Measurements from ENCODE around the gene CELF6.

CELF6 gene

DNA sequence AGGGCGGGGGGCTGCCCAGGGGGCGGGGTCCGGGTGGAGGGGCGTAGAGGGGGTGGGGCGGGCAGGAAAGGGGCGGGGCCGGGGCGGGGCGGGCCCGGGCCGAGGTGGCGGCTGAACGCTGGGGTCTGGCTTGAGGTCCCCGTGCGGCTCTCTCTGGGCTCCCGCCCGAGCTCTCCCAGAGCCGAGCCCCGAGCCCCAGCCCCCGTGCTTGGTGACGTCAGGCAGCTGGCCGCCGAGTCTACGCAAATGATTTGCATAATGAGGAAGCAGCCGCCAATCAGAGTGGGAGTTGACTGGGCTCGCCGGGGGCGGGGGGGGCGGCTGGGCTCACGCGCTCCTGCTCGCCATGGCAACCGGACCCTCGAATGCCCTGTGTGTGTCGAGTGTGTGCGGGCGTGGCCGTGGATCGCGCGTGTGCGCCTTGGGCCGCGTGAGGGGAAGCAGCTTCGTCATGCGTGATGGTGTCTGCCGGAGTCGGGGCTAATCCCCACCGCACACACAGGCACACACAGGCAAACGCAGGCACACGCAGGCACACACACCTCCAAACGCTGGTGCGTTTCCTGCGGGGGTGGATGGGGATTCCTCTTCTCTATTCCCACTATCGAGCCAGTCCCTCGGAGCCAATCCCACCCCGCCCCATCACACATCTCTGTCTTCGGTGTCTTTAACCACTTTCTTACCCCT, at the start of gene CELF6:
CELF6 (minus strand) TSS at position 173 of the 687 bp plus-strand sequence. CDS start 283 bp downstream, outside the sequence.
- DNase-seq: peak; percentile 87

- no peak for DNase-seq
These were observed 48.9 kb upstream of the CELF6 start for GRCh38 chr15:72368899-72369298.

DNA sequence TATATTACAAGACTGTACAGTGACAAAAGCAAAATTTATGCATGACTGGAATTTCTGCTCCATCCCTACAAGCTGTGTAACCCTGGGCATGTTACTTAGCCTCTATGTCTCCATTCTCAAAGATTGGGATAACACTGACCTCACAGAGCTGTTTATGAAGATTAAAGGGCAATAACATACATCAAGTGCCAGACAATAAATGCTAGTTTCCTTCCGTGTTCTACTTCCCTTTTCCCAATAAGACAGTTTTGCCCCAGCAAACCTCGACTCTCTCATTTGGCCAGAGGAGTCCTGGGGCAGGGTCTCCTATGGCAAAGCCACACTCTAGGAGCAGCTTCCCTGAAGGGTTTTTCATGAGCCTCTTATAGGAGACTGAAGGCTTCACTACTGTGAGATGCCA, 48.4 kb upstream of the CELF6 start:
- DNase-seq: no peak

DNA sequence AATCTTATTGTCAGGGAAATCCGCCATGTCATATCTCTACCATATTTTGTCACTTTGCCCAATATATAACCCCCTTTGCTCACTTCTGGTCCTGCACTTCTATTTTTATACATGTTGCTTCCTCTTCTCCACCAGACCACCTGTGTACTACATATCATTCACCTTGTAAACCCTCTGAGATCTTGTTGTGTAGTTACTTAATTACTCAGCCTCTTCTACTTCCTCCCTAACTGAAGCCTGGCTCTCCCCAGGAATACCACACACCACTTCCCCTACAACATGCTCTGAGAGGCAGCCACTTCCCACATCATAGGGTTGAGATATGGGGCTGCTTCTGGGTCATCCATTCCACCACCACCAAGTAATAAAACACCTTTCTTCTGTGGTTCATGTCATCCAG, 45.9 kb upstream of the CELF6 start:
- no peak for DNase-seq

GRCh38 chr15:72361176-72361575, 41.2 kb upstream of the CELF6 start:
- DNase-seq: no peak

GRCh38 chr15:72358650-72359171, 38.8 kb upstream of the CELF6 start:
- no peak for DNase-seq

DNA sequence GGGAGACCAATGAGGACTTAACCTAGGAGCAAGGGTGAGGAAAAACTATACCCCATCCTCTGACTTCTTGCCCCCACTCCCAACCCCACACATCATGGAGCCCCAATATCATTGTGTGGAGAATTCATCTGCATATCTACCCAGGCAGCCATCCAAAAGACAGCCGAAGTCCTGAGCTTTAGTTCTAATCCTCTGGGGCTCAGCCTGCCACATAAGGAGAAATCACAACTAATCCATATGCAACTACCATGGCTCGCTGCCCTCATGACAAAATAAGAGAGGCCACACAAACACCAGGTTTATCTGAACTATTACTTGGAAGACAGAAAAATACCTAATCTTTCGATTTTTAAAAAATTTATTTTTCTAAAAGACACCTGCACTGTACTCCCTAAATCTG, 38.2 kb upstream of the CELF6 start:
- DNase-seq: no peak

DNA sequence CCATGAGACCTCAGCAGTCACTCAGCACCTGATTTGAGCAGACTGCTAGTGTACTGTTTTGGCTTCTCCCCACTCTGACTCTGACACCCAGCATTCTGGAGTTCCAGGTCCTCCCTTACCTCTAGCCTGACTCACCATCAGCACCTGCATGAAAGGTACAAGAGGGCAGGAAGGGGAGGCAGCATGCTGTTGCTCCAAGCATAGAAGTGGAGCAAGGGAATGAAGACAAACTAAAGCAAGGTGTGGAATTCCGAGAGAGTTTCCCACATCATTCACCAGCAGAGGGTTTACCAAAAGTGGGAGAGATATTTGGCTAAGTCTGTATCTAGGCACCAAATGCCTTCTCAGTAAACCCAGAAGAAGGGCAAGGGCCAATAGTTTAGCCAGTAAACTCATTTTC, 34.5 kb upstream of the CELF6 start:
- no peak for DNase-seq

DNA sequence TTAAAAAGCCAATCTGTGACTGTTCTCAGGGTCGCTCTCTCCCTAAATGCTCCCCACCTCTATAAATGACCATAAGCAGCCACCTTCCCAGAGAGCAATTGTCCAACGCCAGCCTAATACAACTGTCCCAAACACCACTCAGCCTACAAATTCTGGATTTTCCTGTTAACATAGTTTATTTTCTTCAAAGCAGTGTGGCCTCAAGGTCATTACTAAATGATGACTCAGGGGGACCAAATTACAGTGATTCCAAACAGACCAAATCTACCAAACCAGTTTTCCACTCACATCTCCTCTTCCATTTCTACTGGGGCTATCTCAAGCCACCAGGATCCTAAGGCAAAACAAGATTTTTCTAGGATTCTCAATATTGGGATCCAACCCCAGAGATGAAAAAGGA, 33.3 kb upstream of the CELF6 start:
- DNase-seq: no peak

DNA sequence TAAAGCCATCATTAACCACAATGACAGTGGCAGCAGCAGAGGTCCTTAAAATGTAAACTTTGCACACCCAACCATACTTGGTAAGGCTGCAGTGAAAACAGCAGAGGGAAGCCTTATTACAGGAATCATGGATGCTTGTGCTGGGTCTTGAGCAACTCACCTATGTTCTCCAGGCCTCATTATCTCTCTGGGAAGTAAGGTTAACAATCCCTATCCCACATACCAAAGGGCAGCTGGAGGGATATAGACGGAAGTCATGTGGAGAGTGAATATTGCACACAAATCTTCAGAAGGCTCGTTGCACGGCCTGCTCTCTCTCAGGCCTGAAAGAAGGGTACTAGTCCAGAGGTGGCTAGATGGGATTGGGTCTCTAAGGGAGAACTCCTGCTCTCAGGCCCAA, 25.8 kb upstream of the CELF6 start:
- no peak for DNase-seq

DNA sequence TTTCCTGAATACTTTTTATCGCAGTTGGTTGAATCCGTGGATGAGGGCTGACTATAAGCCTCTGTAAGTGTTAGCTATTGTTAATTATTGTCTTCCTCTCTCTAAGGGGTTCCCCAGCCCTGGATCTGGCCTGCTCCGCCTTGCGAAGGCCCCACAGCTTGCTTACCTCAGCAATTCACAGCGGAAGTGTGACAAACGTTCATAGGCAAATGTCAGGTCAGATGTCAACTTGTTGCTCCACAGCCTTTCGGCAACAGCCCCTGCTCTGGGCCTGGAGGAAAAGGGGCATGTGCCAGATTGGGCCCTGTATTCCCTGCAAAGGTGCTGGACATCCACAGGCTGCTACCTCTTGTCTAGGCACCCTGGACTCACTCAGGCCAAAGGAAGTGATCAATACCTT, 25.3 kb upstream of the CELF6 start:
- DNase-seq: no peak

DNA sequence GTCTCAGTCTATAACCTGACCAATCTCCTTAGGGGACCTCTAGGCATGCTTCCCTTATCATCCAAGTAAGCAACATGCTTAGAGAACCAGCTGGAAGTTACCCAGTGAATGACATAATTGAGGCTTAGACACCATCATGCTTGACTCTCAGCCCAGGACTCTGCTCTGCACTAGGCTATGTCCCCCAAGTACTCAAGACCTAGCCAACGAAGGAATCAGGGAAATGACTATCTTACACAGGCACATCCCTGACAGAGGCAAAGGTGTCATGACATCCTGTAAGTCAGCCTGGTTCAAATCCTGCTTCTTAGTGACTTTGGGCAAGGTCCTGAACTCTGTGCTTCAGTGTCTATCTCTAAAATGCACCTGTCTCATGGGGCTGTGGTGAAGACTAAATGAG, 24.6 kb upstream of the CELF6 start:
- no peak for DNase-seq

- no peak for DNase-seq
These were observed 22.4 kb upstream of the CELF6 start for GRCh38 chr15:72342385-72342784.

DNA sequence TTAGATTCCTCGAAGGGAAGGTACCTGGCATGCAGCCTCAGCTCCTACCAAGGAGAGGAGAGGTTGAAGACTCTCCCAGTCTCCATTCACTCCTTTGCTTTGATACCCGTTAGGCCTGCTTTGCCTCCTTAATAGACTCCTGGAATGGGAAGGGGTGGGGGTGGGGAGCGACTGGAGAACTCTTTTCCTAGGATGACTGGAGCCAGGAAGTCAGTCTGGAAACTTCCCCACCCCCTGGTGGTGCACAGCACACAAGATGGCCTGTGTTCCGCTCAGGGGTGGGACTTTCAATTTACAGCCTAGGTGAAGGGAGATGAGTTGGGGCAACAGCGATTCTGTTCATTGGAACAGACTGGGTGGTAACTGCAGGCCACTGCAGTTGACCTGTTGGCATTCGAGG, 21.4 kb upstream of the CELF6 start:
- no peak for DNase-seq

DNA sequence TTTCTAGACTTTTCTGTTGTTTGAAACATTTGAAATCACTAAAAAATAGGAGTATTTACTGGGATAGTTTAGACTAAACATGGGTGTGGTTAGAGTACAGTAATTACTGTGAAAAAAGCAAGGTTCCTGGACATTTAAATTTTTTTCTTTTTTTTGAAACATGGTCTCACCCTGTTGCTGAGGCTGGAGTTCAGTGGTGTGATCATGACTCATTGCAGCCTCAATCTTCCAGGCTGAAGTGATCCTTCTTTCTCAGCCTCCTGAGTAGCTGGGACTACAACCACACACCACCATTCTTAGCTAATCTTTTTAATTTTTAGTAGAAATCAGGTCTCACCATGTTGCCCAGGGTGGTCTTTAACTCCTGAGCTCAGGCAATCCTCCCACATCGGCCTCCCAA, 20.4 kb upstream of the CELF6 start:
- DNase-seq: no peak

DNA sequence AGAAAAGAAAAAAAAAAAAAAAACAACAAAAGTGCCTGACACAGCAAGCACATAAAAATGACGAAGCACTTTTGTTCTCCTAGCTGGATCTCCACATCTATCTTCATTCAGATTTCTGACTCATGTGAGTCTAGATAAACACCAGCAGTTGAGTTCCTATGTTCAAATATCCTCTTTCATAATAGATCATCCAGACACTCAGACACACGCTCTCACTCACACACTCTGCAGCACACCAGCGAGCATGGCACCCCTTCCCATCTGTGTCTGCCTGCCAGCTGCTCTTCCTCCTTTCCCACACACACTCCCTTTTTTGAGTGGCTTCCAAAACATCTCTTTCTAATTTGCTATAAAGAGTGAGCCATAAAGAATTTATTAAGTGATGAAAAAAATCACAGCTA, 19.8 kb upstream of the CELF6 start:
- DNase-seq: peak; percentile 42

DNA sequence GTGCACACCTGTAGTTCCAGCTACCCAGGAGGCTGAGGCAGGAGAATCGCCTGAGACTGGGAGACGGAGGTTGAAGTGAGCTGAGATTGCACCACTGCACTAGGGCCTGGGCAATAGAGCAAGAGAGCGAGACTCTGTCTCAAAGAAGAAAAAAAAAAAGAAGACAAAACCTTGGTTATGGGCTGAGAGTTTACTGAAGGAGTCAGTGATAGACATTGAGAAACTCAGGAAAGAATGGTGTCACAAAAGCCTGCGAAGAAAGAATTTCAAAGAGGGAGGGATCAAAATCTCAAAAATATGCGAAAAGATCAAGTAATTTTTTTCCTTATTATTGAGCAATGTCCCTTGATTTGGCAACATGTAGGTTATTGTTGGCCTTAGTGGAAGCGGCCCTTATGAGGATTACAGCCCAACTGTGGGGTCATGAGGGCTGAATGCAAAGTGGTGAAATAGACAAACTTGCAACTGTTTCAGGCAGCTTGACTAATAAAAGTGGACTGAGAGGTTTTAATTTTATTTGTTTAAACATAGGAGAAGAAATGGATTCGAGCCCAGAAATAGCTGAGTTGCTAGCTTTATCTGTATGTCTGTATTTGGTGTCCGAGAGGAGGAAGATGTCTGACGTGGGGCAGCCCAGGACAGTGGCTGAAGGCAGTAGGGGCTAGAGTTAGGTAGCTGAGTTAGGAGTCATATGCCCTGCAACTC, 18.8 kb upstream of the CELF6 start:
- DNase-seq: no peak

- DNase-seq: no peak
These were observed 18.2 kb upstream of the CELF6 start for GRCh38 chr15:72338148-72338547.

DNA sequence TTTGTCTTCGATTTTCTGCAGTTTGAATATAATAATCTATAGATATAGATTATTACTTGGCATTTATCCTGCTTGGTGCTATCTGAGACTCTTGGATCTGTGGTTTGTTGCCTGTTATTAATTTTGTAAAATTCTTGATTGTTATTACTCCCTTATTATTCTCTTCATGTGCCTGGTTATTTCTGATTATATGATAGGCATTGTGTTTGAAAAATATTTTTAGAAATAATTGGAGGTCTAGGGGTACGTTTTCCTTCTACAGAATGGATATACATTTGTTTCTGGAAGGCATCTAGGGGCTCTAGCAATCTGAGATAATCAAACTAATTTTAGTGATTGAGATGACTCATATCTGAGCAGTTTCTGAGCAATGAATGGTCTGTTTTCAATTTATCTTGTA, 14.9 kb upstream of the CELF6 start:
- no peak for DNase-seq

DNA sequence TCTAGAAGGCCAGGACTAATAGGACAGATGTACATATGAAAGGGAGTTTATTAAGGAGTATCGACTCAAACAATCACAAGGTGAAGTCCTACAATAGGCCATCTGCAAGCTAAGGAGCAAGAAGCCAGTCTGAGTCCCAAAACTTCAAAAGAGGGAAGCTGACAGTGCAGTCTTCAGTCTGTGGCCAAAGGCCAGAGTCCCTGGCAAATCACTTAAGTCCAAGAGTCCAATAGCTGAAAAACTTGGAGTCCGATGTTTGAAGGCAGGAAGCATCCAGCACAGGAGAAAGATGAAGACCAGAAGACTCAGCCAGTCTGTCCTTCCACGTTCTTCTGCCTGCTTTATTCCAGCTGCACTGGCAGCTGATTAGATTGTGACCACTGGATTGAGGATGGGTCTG, 11.1 kb upstream of the CELF6 start:
- no peak for DNase-seq

- no peak for DNase-seq
These were observed 3.8 kb upstream of the CELF6 start for GRCh38 chr15:72323752-72324151.

- DNase-seq: no peak
These were observed 485 bp downstream of the CELF6 start for GRCh38 chr15:72319360-72319984.

GRCh38 chr15:72318408-72318942, 1.5 kb downstream of the CELF6 start:
- no peak for DNase-seq

Data from NCI-H446 treated with DMSO at 0.1 percent for 48 hours (cell line).